Neural progenitor cell (in vitro differentiated cells): ENCODE data around the gene ZNF280C. TPM values are rescaled to one million over a fixed set of nuclear protein-coding genes. Genes with fewer than 3 reads are reported as not detected.

Source experiments
- DNase-seq: peaks from one replicate; pipeline ENCODE4 v3.0.0-alpha.2; 2016; ENCODE audit warnings: low spot score
- H2AFZ ChIP-seq: fragments of 200-600 bp; sonication (generic); replicated peaks from 2 replicates; pipeline ENCODE4 v1.6.1; 2016; ENCODE audit warnings: antibody characterized with exemption
- H3F3A ChIP-seq: fragments of 200-600 bp; sonication (generic); 2 replicates; pipeline ENCODE4 v1.6.1; 2016; ENCODE audit warnings: antibody characterized with exemption, low read depth
- H3K27ac ChIP-seq: fragments of 200-600 bp; sonication (generic); 2 replicates; pipeline ENCODE4 v1.5.1; 2016; ENCODE audit warnings: mild to moderate bottlenecking
- H3K27me3 ChIP-seq: fragments of 200-600 bp; sonication (generic); 2 replicates; pipeline ENCODE4 v1.6.1; 2016; ENCODE audit warnings: mild to moderate bottlenecking, moderate library complexity
- H3K36me3 ChIP-seq: fragments of 200-600 bp; sonication (generic); 2 replicates; pipeline ENCODE4 v1.5.1; 2016
- H3K4me1 ChIP-seq: fragments of 200-600 bp; sonication (generic); 2 replicates; pipeline ENCODE4 v1.6.1; 2016; ENCODE audit warnings: mixed run types
- H3K4me2 ChIP-seq: fragments of 200-600 bp; sonication (generic); 2 replicates; pipeline ENCODE4 v1.6.1; 2016
- H3K4me3 ChIP-seq: fragments of 200-600 bp; sonication (generic); 2 replicates; pipeline ENCODE4 v1.5.1; 2016
- H3K79me2 ChIP-seq: fragments of 200-600 bp; sonication (generic); 2 replicates; pipeline ENCODE4 v1.6.1; 2016; ENCODE audit warnings: low read depth
- H3K9ac ChIP-seq: fragments of 200-600 bp; sonication (generic); 2 replicates; pipeline ENCODE4 v1.6.1; 2016
- H3K9me3 ChIP-seq: fragments of 200-600 bp; sonication (generic); 2 replicates; pipeline ENCODE4 v1.5.1; 2016; ENCODE audit warnings: low read depth
- H4K20me1 ChIP-seq: fragments of 200-600 bp; sonication (generic); 2 replicates; pipeline ENCODE4 v1.6.1; 2016; ENCODE audit warnings: low read depth
- H3K27ac Mint-ChIP-seq: 3 replicates; pipeline ENCODE4 v1.8.0; 2021; ENCODE audit warnings: mixed read lengths
- H3K27me3 Mint-ChIP-seq: 2 replicates; pipeline ENCODE4 v1.8.0; 2022; ENCODE audit warnings: low read depth, mild to moderate bottlenecking, inconsistent platforms, moderate library complexity, mixed read lengths; ENCODE audit not compliant: insufficient read depth
- H3K36me3 Mint-ChIP-seq: 3 replicates; pipeline ENCODE4 v1.8.0; 2021; ENCODE audit warnings: mixed read lengths
- H3K4me1 Mint-ChIP-seq: 3 replicates; pipeline ENCODE4 v1.8.0; 2021; ENCODE audit warnings: mixed read lengths
- H3K4me3 Mint-ChIP-seq: 3 replicates; pipeline ENCODE4 v1.8.0; 2021; ENCODE audit warnings: mild to moderate bottlenecking, moderate library complexity, mixed read lengths
- H3K9me3 Mint-ChIP-seq: 3 replicates; pipeline ENCODE4 v1.8.0; 2020; ENCODE audit warnings: mixed read lengths
- CTCF ChIP-seq: fragments of 200-600 bp; sonication (generic); IDR thresholded peaks from 2 replicates; pipeline ENCODE4 v1.5.1; 2017; ENCODE audit warnings: antibody characterized with exemption, mild to moderate bottlenecking
- EZH2 ChIP-seq: fragments of 200-600 bp; sonication (generic); IDR thresholded peaks from 2 replicates; pipeline ENCODE4 v1.6.1; 2017; ENCODE audit warnings: antibody characterized with exemption, mild to moderate bottlenecking, moderate library complexity
- EZH2phosphoT487 ChIP-seq: fragments of 200-600 bp; sonication (generic); IDR thresholded peaks from 2 replicates; pipeline ENCODE4 v1.6.1; 2017; ENCODE audit warnings: antibody characterized with exemption
- small RNA-seq: library from RNA; depleted of rRNA; stranded (forward); fragments of <200 nt; gene quantifications from one replicate; pipeline ENCODE3, GENCODE V24; 2015
- total RNA-seq: library from RNA; depleted of rRNA; stranded (reverse); fragments of >200 nt; gene quantifications from 2 replicates; pipeline ENCODE4 v1.2.3, GENCODE V29; 2015; ENCODE audit warnings: low replicate concordance

Gene ZNF280C
- total RNA-seq, 1 donor from 2014 or later: 41.8 TPM

- TF ChIP-seq EZH2phosphoT487: no peak
- no peak for TF ChIP-seq CTCF
- TF ChIP-seq EZH2: no peak
- DNase-seq: no peak
- Histone ChIP-seq H3K79me2 (peaks cover 21% of the 10 kb centered on the region), H3K9me3 (no peaks in the 10 kb centered on the region), H3K36me3 (no peaks in the 10 kb centered on the region), H2AFZ (no peak overlapping the region), H3K4me2 (no peak overlapping the region), H3K9ac (no peak overlapping the region), H3K4me3 (no peak overlapping the region), H3K27me3 (no peaks in the 10 kb centered on the region), H3F3A (no peaks in the 10 kb centered on the region), H4K20me1 (no peaks in the 10 kb centered on the region), H3K27ac (no peak overlapping the region), H3K4me1 (peaks cover 5% of the 10 kb centered on the region)
- Mint-ChIP-seq H3K27ac (no peak overlapping the region), H3K36me3 (peaks cover 7% of the 10 kb centered on the region), H3K4me1 (peaks cover 13% of the 10 kb centered on the region), H3K9me3 (no peaks in the 10 kb centered on the region), H3K27me3 (no peaks in the 10 kb centered on the region), H3K4me3 (no peak overlapping the region)
Observed at GRCh38 chrX:130159776-130160175, 108.9 kb downstream of the ZNF280C start.

DNA sequence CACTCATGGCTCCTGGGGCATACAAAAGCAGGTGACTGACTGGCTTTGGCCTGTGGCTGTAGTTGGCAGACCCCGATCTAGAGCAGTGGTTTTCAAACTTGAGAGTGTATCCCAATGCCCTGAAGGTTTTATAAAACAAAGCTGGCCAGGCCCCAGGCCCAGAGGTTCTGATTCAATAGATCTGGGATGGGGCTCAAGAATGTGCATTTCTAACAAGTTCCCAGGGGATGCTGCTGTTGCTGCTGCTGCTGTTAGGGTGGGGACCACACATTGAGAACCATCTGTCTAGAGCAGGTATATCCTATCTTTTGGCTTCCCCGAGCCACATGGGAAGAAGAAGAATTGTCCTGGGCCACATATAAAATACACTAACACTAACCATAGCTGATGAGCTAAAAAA, 110.4 kb downstream of the ZNF280C start:
- no peak for DNase-seq
- H3K79me2 ChIP-seq: peaks cover 8% of the 10 kb centered on the region
- no peaks in the 10 kb centered on the region for H3K27me3 ChIP-seq
- H4K20me1 ChIP-seq: no peaks in the 10 kb centered on the region
- H3K4me1 Mint-ChIP-seq: peaks cover 4% of the 10 kb centered on the region
- peaks cover 7% of the 10 kb centered on the region for H3K36me3 Mint-ChIP-seq
- H3F3A ChIP-seq: no peaks in the 10 kb centered on the region
- H3K27ac Mint-ChIP-seq: no peak overlapping the region
- no peak overlapping the region for H3K9ac ChIP-seq
- H3K4me3 Mint-ChIP-seq: no peak overlapping the region
- no peak overlapping the region for H3K4me2 ChIP-seq
- H3K27me3 Mint-ChIP-seq: no peaks in the 10 kb centered on the region
- H3K4me1 ChIP-seq: no peaks in the 10 kb centered on the region
- TF ChIP-seq CTCF (no peak), EZH2 (no peak), EZH2phosphoT487 (no peak)
- no peaks in the 10 kb centered on the region for H3K9me3 ChIP-seq
- H3K36me3 ChIP-seq: no peaks in the 10 kb centered on the region
- H2AFZ ChIP-seq: no peak overlapping the region
- no peak overlapping the region for H3K4me3 ChIP-seq
- H3K27ac ChIP-seq: no peak overlapping the region
- no peaks in the 10 kb centered on the region for H3K9me3 Mint-ChIP-seq

- Mint-ChIP-seq H3K4me3 (no peak overlapping the region), H3K27me3 (no peaks in the 10 kb centered on the region), H3K4me1 (no peaks in the 10 kb centered on the region), H3K27ac (no peak overlapping the region), H3K36me3 (peaks cover 4% of the 10 kb centered on the region), H3K9me3 (no peaks in the 10 kb centered on the region)
- H3K9me3 ChIP-seq: no peaks in the 10 kb centered on the region
- DNase-seq: no peak
- H3K4me3 ChIP-seq: no peak overlapping the region
- no peaks in the 10 kb centered on the region for H4K20me1 ChIP-seq
- no peaks in the 10 kb centered on the region for H3F3A ChIP-seq
- no peak overlapping the region for H2AFZ ChIP-seq
- no peak overlapping the region for H3K27ac ChIP-seq
- H3K9ac ChIP-seq: no peak overlapping the region
- no peaks in the 10 kb centered on the region for H3K27me3 ChIP-seq
- no peaks in the 10 kb centered on the region for H3K36me3 ChIP-seq
- H3K79me2 ChIP-seq: no peaks in the 10 kb centered on the region
- no peak overlapping the region for H3K4me2 ChIP-seq
- TF ChIP-seq EZH2: no peak
- TF ChIP-seq EZH2phosphoT487: no peak
- no peak for TF ChIP-seq CTCF
- no peaks in the 10 kb centered on the region for H3K4me1 ChIP-seq
Observed at GRCh38 chrX:130155564-130155963, 113.1 kb downstream of the ZNF280C start.

Small RNAs within 50 kb of the gene (small RNA-seq; reads per million reads assigned to genes)
- not detected for gene RNU6-1130P

Other genes with a start within 250 kb of the ZNF280C start
- gene ELF4, start 158.4 kb downstream of the ZNF280C start, total RNA-seq: 0.12 TPM in 1 of 2 replicates, not detected in the other
- 26.2 and 47.7 TPM in 2 replicates for gene AIFM1, start 103.1 kb downstream of the ZNF280C start, total RNA-seq
- 4.4 and 5.1 TPM in 2 replicates for gene RAB33A, start 96.9 kb downstream of the ZNF280C start, total RNA-seq
- 13.7 and 19.2 TPM in 2 replicates for gene SLC25A14, start 71.0 kb upstream of the ZNF280C start, total RNA-seq
- gene GPR119, start 116.8 kb upstream of the ZNF280C start, total RNA-seq: not detected in 2 replicates
- gene RBMX2, start 133.1 kb upstream of the ZNF280C start, total RNA-seq: 27.8 and 35.4 TPM in 2 replicates